ENCODE data around the gene PHLDA2. TPM values are rescaled to one million over a fixed set of nuclear protein-coding genes. Genes with fewer than 3 reads are reported as not detected.

Gene PHLDA2
- total and polyA plus RNA-seq, 3 experiments from 2014 or later, result 1.3 to 2.9 (median 2.1) TPM

DNA sequence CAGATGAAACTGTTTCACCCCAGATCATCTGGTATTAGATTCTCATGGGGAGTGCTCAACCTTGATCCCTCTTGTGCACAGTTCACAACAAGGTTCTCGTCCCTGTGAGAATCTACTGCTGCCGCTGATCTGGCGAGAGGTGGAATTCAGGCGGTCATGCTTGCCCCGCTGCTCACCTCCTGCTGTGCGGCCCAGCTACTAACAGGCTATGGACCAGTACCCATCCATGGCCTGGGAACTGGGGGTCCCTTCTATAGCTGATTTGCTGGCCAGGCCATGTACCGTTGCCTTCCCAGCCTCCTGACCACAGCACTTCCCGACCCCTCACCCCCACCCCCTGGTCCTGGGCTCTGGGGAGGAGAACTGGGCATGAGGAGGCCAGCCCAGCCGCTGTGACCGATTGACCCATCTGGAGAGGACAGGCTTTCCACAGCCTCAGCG is 2.6 kb downstream of the PHLDA2 start:
- Histone ChIP-seq H3K27ac (ENCODE audit: low read depth, low read length) (no peak overlapping the region), H3K4me1 (ENCODE audit: insufficient read depth, low read length) (peaks cover 25% of the 10 kb centered on the region), H3K9me3 (ENCODE audit: low read length) (no peaks in the 10 kb centered on the region), H3K4me3 (ENCODE audit: low read length) (no peak overlapping the region), H3K27me3 (ENCODE audit: insufficient read depth, low read length, poor library complexity, severe bottlenecking) (peaks cover 6% of the 10 kb centered on the region), H3K36me3 (ENCODE audit: insufficient read depth, low read length) (no peaks in the 10 kb centered on the region)
- Mint-ChIP-seq H3K9me3 (no peaks in the 10 kb centered on the region), H3K27me3 (peaks cover 19 to 21% of the 10 kb centered on the region in 2 donors), H3K36me3 (peaks cover 0 to 1% (median 0%) of the 10 kb centered on the region in 3 donors), H3K4me1 (peaks cover 19 to 27% (median 22%) of the 10 kb centered on the region in 3 donors), H3K27ac (no peak overlapping the region), H3K4me3 (no peak overlapping the region)
- POLR2A ChIA-PET, result interaction anchor here (0.5 kb wide), 1 partner anchor 79 kb away, joined by 3 read pairs; no protein-coding TSS in a partner anchor
- CTCF ChIA-PET, result interaction anchor here (1.0 to 1.8 kb wide), 3 partner anchors 22 to 39 kb away, joined by 3 to 6 read pairs (median 4); no protein-coding TSS in a partner anchor
- no peak for DNase-seq

DNA sequence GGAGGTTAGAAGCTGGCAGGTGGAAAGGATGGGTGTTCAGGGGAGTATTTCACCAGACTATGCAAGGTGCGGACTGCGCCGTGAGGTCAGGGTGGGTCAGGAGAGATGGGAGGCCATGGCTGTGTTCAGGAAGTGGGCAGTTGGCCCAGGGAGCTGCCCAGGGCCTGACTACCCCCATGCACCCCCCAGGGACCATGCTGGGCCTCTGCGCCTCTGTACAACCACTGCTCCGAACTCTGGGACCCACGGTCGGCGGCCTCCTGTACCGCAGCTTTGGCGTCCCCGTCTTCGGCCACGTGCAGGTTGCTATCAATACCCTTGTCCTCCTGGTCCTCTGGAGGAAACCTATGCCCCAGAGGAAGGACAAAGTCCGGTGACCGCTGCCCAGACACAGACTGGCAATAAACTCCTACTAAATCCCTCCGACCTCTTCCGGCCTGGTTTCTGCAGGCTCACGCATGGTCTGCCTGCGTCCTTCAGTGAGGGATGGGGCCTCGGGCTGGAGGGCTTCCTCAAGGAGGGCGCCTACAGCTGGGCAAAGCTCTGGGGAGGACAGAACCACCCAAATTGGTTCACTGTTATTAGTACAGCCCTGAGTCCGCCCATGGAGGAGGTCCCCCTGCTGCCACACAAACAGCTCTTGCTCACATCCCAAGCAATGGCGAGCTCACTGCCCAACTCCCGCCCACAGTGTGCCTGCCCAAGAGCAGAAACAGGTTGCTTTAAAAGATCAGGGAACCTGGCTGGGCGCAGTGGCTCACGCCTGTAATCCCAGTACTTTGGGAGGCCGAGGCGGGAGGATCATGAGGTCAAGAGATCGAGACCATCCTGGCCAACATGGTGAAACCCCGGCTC is 4.2 kb downstream of the PHLDA2 start:
- Mint-ChIP-seq H3K27ac (no peak overlapping the region), H3K27me3 (peaks cover 18% of the 10 kb centered on the region in 2 donors), H3K9me3 (no peaks in the 10 kb centered on the region), H3K4me1 (peaks cover 14 to 19% (median 17%) of the 10 kb centered on the region in 3 donors), H3K36me3 (no peaks in the 10 kb centered on the region), H3K4me3 (no peak overlapping the region)
- Histone ChIP-seq H3K36me3 (ENCODE audit: insufficient read depth, low read length) (no peaks in the 10 kb centered on the region), H3K4me3 (ENCODE audit: low read length) (no peak overlapping the region), H3K9me3 (ENCODE audit: low read length) (no peaks in the 10 kb centered on the region), H3K27ac (ENCODE audit: low read depth, low read length) (no peak overlapping the region), H3K27me3 (ENCODE audit: insufficient read depth, low read length, poor library complexity, severe bottlenecking) (peaks cover 4% of the 10 kb centered on the region), H3K4me1 (ENCODE audit: insufficient read depth, low read length) (peaks cover 18% of the 10 kb centered on the region)
- ChIA-PET POLR2A (interaction anchor here (0.6 kb wide), 1 partner anchor 147 kb away, joined by 3 read pairs; no protein-coding TSS in a partner anchor), CTCF (interaction anchor here (1.2 to 2.6 kb wide), 3 partner anchors 32 to 392 kb away, joined by 3 to 9 read pairs (median 6); no protein-coding TSS in a partner anchor)
- no peak for DNase-seq

DNA sequence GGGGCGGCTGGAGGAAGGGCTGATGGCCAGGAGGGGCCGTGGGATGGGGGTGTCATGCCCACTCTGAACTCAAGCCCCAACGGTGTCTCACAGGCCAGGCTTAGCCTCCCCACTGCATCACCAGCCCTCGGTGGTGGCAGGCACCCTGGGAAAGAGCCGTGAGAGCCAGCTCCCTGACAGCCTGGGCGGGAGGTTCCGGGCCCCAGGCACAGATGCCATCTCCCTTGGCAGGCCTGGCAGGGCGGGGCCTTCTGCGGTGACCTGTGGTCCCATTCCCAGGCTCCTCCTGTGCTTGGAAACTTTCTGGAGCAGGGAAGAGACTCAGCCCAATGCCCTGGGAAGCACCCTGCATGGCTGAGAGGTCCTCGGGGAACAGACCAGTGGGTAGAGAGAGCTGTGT is 4.8 kb downstream of the PHLDA2 start:
- ChIA-PET CTCF (interaction anchor here (2.6 kb wide), 1 partner anchor 32 kb away, joined by 9 read pairs; no protein-coding TSS in a partner anchor), POLR2A (interaction anchor here (0.6 kb wide), 1 partner anchor 148 kb away, joined by 3 read pairs; no protein-coding TSS in a partner anchor)
- Histone ChIP-seq H3K4me1 (ENCODE audit: insufficient read depth, low read length) (peaks cover 13% of the 10 kb centered on the region), H3K27ac (ENCODE audit: low read depth, low read length) (no peak overlapping the region), H3K4me3 (ENCODE audit: low read length) (no peak overlapping the region), H3K36me3 (ENCODE audit: insufficient read depth, low read length) (no peaks in the 10 kb centered on the region), H3K27me3 (ENCODE audit: insufficient read depth, low read length, poor library complexity, severe bottlenecking) (no peaks in the 10 kb centered on the region), H3K9me3 (ENCODE audit: low read length) (no peaks in the 10 kb centered on the region)
- Mint-ChIP-seq H3K4me3 (no peak overlapping the region), H3K27ac (no peak overlapping the region), H3K27me3 (peaks cover 14 to 15% of the 10 kb centered on the region in 2 donors), H3K9me3 (no peaks in the 10 kb centered on the region), H3K36me3 (no peaks in the 10 kb centered on the region), H3K4me1 (peaks cover 12 to 16% (median 14%) of the 10 kb centered on the region in 3 donors)
- DNase-seq, result no peak

DNA sequence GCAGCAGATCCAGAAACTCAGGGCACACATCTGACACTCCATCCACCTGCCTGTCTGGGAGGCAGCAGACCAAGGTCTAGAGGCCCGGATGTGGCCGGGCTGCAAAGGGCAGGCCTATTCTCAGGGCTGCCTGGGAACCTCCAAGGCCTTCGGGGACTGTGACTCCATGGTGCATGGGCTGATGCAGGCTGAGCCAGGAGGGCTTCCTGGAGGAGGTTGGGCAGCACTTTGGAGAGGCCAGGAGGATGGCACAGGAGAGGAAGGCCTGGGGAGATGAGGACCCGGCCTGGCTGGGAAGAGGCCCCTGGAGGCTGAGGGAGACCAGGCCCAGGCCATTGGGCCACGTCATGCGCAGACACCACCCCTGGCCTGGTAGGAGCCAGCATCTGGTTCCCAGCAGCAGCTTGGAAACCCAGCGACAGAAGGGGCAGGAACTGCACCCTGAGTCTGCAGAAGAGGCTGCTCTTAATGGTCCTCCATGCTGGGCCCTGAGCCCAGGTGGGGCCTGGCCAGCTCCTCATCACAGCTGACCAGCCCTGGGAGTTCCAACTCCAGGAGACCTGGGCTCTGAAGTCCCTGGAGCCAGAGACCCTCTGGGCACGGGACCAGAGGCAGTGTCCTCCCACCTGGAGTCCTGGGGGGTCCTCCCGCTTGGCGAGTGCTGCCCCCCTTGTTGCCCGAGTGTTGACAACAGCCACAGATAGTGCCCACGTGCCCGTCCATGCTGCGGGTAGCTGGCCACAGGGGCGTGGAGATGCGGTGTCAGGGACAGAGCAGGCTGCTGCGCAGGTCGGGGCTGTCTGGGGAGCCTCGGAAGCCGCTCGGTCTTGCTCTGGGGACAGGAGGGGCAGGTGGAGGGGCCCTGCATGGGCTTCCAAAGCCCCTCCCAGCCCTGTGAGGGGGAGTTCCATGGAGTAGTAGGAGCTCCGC is 5.5 kb downstream of the PHLDA2 start:
- POLR2A ChIA-PET, result no interaction called here
- H3K27me3 Mint-ChIP-seq, result peaks cover 11 to 13% of the 10 kb centered on the region in 2 donors
- Histone ChIP-seq H3K27me3 (ENCODE audit: insufficient read depth, low read length, poor library complexity, severe bottlenecking) (no peaks in the 10 kb centered on the region), H3K36me3 (ENCODE audit: insufficient read depth, low read length) (no peaks in the 10 kb centered on the region), H3K9me3 (ENCODE audit: low read length) (no peaks in the 10 kb centered on the region), H3K4me1 (ENCODE audit: insufficient read depth, low read length) (peaks cover 12% of the 10 kb centered on the region), H3K27ac (ENCODE audit: low read depth, low read length) (no peak overlapping the region), H3K4me3 (ENCODE audit: low read length) (no peak overlapping the region)
- no peaks in the 10 kb centered on the region for H3K36me3 Mint-ChIP-seq
- peak overlapping the region in 1 of 8 donors; percentile 32 for H3K27ac Mint-ChIP-seq
- H3K4me1 Mint-ChIP-seq, result peaks cover 9 to 11% (median 10%) of the 10 kb centered on the region in 3 donors
- CTCF ChIA-PET, result interaction anchor here (2.6 kb wide), 1 partner anchor 31 kb away, joined by 9 read pairs; no protein-coding TSS in a partner anchor
- H3K4me3 Mint-ChIP-seq, result peak overlapping the region in 1 of 7 donors; percentile 34
- no peak for DNase-seq
- no peaks in the 10 kb centered on the region for H3K9me3 Mint-ChIP-seq

DNA sequence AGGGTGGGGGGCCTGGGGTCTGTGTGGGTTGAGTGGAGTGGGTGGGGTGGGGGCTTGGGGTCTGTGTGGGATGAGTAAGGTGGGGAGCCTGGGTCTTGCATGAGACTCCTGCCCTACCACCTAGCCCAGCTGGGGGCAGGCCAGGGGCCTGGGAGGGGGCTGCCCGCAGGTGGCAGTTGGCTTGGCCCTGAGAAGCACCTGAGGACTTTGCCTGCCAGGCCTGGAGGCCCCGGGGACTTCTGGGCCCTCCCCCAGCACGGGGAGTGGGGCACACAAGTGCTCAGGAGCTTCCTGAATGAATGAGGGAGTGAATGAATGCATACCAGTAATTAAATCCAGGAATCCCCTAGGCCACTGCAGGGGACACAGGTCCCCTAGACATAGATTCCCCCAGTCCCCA is 6.6 kb downstream of the PHLDA2 start:
- Mint-ChIP-seq H3K4me3 (no peak overlapping the region), H3K27ac (no peak overlapping the region), H3K36me3 (no peaks in the 10 kb centered on the region), H3K9me3 (no peaks in the 10 kb centered on the region), H3K27me3 (peaks cover 3 to 6% of the 10 kb centered on the region in 2 donors), H3K4me1 (peaks cover 2 to 3% (median 2%) of the 10 kb centered on the region in 3 donors)
- Histone ChIP-seq H3K9me3 (ENCODE audit: low read length) (no peaks in the 10 kb centered on the region), H3K27ac (ENCODE audit: low read depth, low read length) (no peak overlapping the region), H3K4me3 (ENCODE audit: low read length) (no peak overlapping the region), H3K27me3 (ENCODE audit: insufficient read depth, low read length, poor library complexity, severe bottlenecking) (no peaks in the 10 kb centered on the region), H3K4me1 (ENCODE audit: insufficient read depth, low read length) (peaks cover 1% of the 10 kb centered on the region), H3K36me3 (ENCODE audit: insufficient read depth, low read length) (no peaks in the 10 kb centered on the region)
- ChIA-PET CTCF (interaction anchor here (2.6 kb wide), 1 partner anchor 30 kb away, joined by 9 read pairs; no protein-coding TSS in a partner anchor), POLR2A (no interaction called here)
- no peak for DNase-seq

DNA sequence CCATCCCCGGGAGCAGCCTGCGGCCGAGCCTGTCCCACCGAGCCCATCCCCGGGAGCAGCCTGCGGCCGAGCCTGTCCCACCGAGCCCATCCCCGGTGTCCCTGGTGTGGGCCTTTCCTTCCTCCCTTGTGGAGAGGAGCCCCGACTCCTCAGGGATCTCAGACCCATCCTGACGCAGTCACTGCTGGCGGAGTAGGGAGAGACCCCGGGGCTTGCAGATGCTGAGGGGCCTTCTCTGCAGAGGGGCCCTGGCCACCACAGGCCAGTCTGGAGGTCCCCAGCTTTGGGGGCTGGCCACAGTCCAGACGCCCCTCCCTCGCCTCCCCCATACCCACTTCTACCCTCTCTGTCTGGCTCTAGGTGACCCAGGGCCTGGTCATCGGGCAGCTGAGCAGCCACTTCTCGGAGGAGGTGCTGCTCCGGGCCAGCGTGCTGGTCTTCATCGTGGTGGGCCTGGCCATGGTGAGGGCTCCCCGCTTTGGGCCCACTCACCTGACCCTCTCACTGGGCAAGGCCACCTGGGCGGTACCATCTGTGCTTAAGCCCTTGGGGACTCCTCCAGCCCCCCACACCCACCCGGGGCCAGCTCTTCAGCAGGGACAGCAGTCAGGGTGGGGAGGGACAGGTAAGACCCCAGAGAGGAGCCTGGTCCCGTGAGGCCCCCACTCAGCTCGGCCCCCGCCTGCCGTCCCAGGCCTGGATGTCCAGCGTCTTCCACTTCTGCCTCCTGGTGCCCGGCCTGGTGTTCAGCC is 7.3 kb downstream of the PHLDA2 start:
- no peaks in the 10 kb centered on the region for H3K4me1 ChIP-seq (ENCODE audit: insufficient read depth, low read length)
- H3K9me3 Mint-ChIP-seq, result no peaks in the 10 kb centered on the region
- H3K27ac Mint-ChIP-seq, result no peak overlapping the region
- H3K36me3 ChIP-seq (ENCODE audit: insufficient read depth, low read length), result no peaks in the 10 kb centered on the region
- H3K27me3 Mint-ChIP-seq, result peaks cover 0 to 1% of the 10 kb centered on the region in 2 donors
- DNase-seq, result no peak
- H3K4me3 ChIP-seq (ENCODE audit: low read length), result no peak overlapping the region
- no peak overlapping the region for H3K4me3 Mint-ChIP-seq
- H3K9me3 ChIP-seq (ENCODE audit: low read length), result no peaks in the 10 kb centered on the region
- no peaks in the 10 kb centered on the region for H3K27me3 ChIP-seq (ENCODE audit: insufficient read depth, low read length, poor library complexity, severe bottlenecking)
- H3K4me1 Mint-ChIP-seq, result no peaks in the 10 kb centered on the region
- no peak overlapping the region for H3K27ac ChIP-seq (ENCODE audit: low read depth, low read length)
- POLR2A ChIA-PET, result no interaction called here
- CTCF ChIA-PET, result interaction anchor here (2.6 kb wide), 1 partner anchor 30 kb away, joined by 9 read pairs; no protein-coding TSS in a partner anchor
- no peaks in the 10 kb centered on the region for H3K36me3 Mint-ChIP-seq

DNA sequence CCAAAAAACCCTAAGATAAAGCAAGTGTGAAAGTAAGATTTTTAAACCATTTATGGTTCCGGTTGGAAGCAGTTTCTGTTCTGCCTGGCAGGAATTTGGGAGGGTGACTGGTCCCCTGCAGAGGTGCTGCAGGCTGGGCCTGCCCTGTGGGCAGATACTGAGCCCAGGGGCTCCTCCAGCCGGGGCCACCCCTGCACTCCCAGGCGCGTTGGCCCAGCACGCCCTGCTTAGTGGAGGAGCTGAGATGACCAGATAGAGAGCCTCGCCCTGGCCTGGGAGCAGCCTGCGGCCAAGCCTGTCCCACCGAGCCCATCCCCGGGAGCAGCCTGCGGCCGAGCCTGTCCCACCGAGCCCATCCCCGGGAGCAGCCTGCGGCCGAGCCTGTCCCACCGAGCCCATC is 8.0 kb downstream of the PHLDA2 start:
- H3K36me3 ChIP-seq (ENCODE audit: insufficient read depth, low read length), result no peaks in the 10 kb centered on the region
- POLR2A ChIA-PET, result interaction anchor here (0.6 kb wide), 1 partner anchor 484 kb away, joined by 5 read pairs; no protein-coding TSS in a partner anchor
- H3K27me3 Mint-ChIP-seq, result peaks cover 0 to 1% of the 10 kb centered on the region in 2 donors
- CTCF ChIA-PET, result interaction anchor here (1.5 kb wide), 1 partner anchor 34 kb away, joined by 5 read pairs; no protein-coding TSS in a partner anchor
- H3K4me3 ChIP-seq (ENCODE audit: low read length), result no peak overlapping the region
- H3K9me3 ChIP-seq (ENCODE audit: low read length), result no peaks in the 10 kb centered on the region
- no peaks in the 10 kb centered on the region for H3K4me1 ChIP-seq (ENCODE audit: insufficient read depth, low read length)
- H3K4me3 Mint-ChIP-seq, result no peak overlapping the region
- H3K27ac ChIP-seq (ENCODE audit: low read depth, low read length), result no peak overlapping the region
- H3K36me3 Mint-ChIP-seq, result no peaks in the 10 kb centered on the region
- DNase-seq, result no peak
- H3K27ac Mint-ChIP-seq, result no peak overlapping the region
- H3K9me3 Mint-ChIP-seq, result no peaks in the 10 kb centered on the region
- H3K4me1 Mint-ChIP-seq, result no peaks in the 10 kb centered on the region
- H3K27me3 ChIP-seq (ENCODE audit: insufficient read depth, low read length, poor library complexity, severe bottlenecking), result no peaks in the 10 kb centered on the region
